Measurements from ENCODE around the gene EPHB1. TPM values are rescaled to one million over a fixed set of nuclear protein-coding genes. Genes with fewer than 3 reads are reported as not detected.

The EPHB1 gene
- total RNA-seq, 4 donors from 2014 or later: 0.82 to 2.2 (median 1.2) TPM

DNA sequence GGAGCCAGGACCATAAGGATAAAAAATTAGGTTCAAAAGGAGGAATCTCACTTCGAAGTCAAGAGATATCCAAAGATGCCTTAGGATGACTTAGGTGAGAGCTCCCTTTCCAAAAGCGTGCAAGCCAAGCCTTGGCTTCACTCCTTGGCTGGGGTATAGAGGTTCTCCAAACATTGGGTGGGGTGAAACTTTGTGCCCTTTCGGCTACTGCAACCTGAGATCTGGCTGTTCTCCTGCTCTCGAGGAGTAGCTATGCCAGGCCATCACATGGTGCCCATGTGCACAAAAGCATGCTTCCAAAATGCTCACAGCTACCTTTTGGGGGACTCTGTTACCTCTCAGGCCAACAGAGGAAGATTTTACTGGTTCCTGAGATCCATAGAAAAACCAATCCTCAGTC lies 373.8 kb downstream of the EPHB1 start:
- WGBS, 2 donors (ENCODE audit: low coverage in 1 of 2): 72 to 75% methylated on average over 2 to 4 of the region's 4 CpGs
- in situ Hi-C loops (cut with MboI; ENCODE audit: low pct_ligation_motif_present in 1 of 4, low pct_unique_long_range_greater_than_20kb in 1 of 4, low sequenced_read_pairs in 3 of 4): no loop called here
- no peak overlapping the region for H3K4me3 ChIP-seq
- no peak overlapping the region for H3K27ac ChIP-seq
- intact Hi-C loops (cut with DNase I; ENCODE audit: low total_unique reads): no loop called here
- no peak for DNase-seq
- no peaks in the 10 kb centered on the region for H3K4me1 ChIP-seq
- no peak for TF ChIP-seq POLR2A (IDR thresholded peaks at IDR 0.05)
- TF ChIP-seq POLR2AphosphoS5 (IDR thresholded peaks at IDR 0.05): no peak
- no peak for TF ChIP-seq EP300 (IDR thresholded peaks at IDR 0.05; ENCODE audit: low read depth)
- TF ChIP-seq CTCF (IDR thresholded peaks at IDR 0.05): no peak
- no peaks in the 10 kb centered on the region for H3K9me3 ChIP-seq
- no peaks in the 10 kb centered on the region for H3K27me3 ChIP-seq
- no peaks in the 10 kb centered on the region for H3K36me3 ChIP-seq

- 84% methylated on average over 2 of the region's 2 CpGs; no CpG with 5 or more reads in 1 of the 2 donors for WGBS, 2 donors (ENCODE audit: low coverage in 1 of 2)
- DNase-seq: no peak
- Histone ChIP-seq H3K9me3 (no peaks in the 10 kb centered on the region), H3K4me3 (no peak overlapping the region), H3K27me3 (no peaks in the 10 kb centered on the region), H3K4me1 (no peaks in the 10 kb centered on the region), H3K27ac (no peak overlapping the region), H3K36me3 (no peaks in the 10 kb centered on the region)
- TF ChIP-seq POLR2A (IDR thresholded peaks at IDR 0.05) (no peak), EP300 (IDR thresholded peaks at IDR 0.05; ENCODE audit: low read depth) (no peak)
- in situ Hi-C loops (cut with MboI; ENCODE audit: low pct_ligation_motif_present in 1 of 4, low pct_unique_long_range_greater_than_20kb in 1 of 4, low sequenced_read_pairs in 3 of 4) (no loop called here), intact Hi-C loops (cut with DNase I; ENCODE audit: low total_unique reads) (no loop called here)
Observed at GRCh38 chr3:135169651-135170050, 374.6 kb downstream of the EPHB1 start.

DNA sequence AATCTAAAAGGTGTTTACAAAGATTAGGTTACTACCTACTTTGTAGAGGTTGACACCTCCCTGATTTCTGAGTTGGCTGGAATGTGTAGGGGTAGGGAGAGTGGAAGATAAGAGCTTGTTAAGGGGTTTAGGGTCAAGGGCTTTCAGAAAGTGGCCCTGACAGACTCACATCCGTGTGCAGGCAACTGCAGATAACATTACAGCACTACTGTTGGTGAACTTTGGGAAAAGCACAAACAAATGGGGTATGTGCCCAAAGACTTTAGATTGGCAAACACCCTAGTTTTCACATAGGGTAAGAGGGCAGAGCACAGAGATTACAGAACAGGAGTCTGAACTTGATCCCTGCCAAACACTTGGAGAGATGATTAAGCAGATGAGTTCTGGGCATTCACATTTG lies 375.7 kb downstream of the EPHB1 start:
- no peak for TF ChIP-seq POLR2A (IDR thresholded peaks at IDR 0.05)
- TF ChIP-seq POLR2AphosphoS5 (IDR thresholded peaks at IDR 0.05): no peak
- TF ChIP-seq EP300 (IDR thresholded peaks at IDR 0.05; ENCODE audit: low read depth): no peak
- TF ChIP-seq CTCF (IDR thresholded peaks at IDR 0.05): no peak
- Histone ChIP-seq H3K27me3 (no peaks in the 10 kb centered on the region), H3K4me3 (no peak overlapping the region), H3K4me1 (no peaks in the 10 kb centered on the region), H3K9me3 (no peaks in the 10 kb centered on the region), H3K27ac (no peak overlapping the region), H3K36me3 (no peaks in the 10 kb centered on the region)
- in situ Hi-C loops (cut with MboI; ENCODE audit: low pct_ligation_motif_present in 1 of 4, low pct_unique_long_range_greater_than_20kb in 1 of 4, low sequenced_read_pairs in 3 of 4) (no loop called here), intact Hi-C loops (cut with DNase I; ENCODE audit: low total_unique reads) (no loop called here)
- no peak for DNase-seq
- 38% methylated on average over 1 of the region's 1 CpG; no CpG with 5 or more reads in 1 of the 2 donors for WGBS, 2 donors (ENCODE audit: low coverage in 1 of 2)

- in situ Hi-C loops (cut with MboI; ENCODE audit: low pct_ligation_motif_present in 1 of 4, low pct_unique_long_range_greater_than_20kb in 1 of 4, low sequenced_read_pairs in 3 of 4): no loop called here
- no peak overlapping the region for H3K4me3 ChIP-seq
- no peaks in the 10 kb centered on the region for H3K36me3 ChIP-seq
- H3K27ac ChIP-seq: no peak overlapping the region
- TF ChIP-seq POLR2AphosphoS5 (IDR thresholded peaks at IDR 0.05): no peak
- TF ChIP-seq POLR2A (IDR thresholded peaks at IDR 0.05): no peak
- TF ChIP-seq EP300 (IDR thresholded peaks at IDR 0.05; ENCODE audit: low read depth): no peak
- no peak for TF ChIP-seq CTCF (IDR thresholded peaks at IDR 0.05)
- intact Hi-C loops (cut with DNase I; ENCODE audit: low total_unique reads): no loop called here
- WGBS, 2 donors (ENCODE audit: low coverage in 1 of 2): 48% methylated on average over 3 of the region's 3 CpGs; no CpG with 5 or more reads in 1 of the 2 donors
- no peaks in the 10 kb centered on the region for H3K27me3 ChIP-seq
- H3K9me3 ChIP-seq: no peaks in the 10 kb centered on the region
- DNase-seq: no peak
- no peaks in the 10 kb centered on the region for H3K4me1 ChIP-seq
Observed at GRCh38 chr3:135172191-135172869, 377.3 kb downstream of the EPHB1 start.

Measured in transverse colon (tissue), 4 donors.